HEK293 (cell line): Measurements from ENCODE around the gene ITPKC.

ENCODE experiments used
- BCL6B ChIP-seq: fragments of 450-650 bp; formaldehyde crosslinking; IDR thresholded peaks from 2 replicates; pipeline ENCODE4 v1.5.1; 2017; ENCODE audit warnings: missing biosample characterization, missing genetic modification characterization
- ELK4 ChIP-seq: IDR thresholded peaks from 2 replicates; pipeline ENCODE4 v1.6.1; 2011; ENCODE audit warnings: mild to moderate bottlenecking, low read depth, low read length, borderline replicate concordance
- GLIS1 ChIP-seq: fragments of 450-650 bp; formaldehyde crosslinking; IDR thresholded peaks from 2 replicates; pipeline ENCODE4 v1.5.1; 2016; ENCODE audit warnings: missing biosample characterization, missing genetic modification characterization
- KLF9 ChIP-seq: fragments of 450-650 bp; formaldehyde crosslinking; IDR thresholded peaks from 2 replicates; pipeline ENCODE4 v1.5.1; 2016; ENCODE audit warnings: missing biosample characterization, missing genetic modification characterization, low read depth
- PRDM6 ChIP-seq: fragments of 450-650 bp; formaldehyde crosslinking; IDR thresholded peaks from 2 replicates; pipeline ENCODE4 v1.5.1; 2017; ENCODE audit warnings: missing biosample characterization, missing genetic modification characterization
- SCRT1 ChIP-seq: fragments of 450-650 bp; formaldehyde crosslinking; IDR thresholded peaks from 2 replicates; pipeline ENCODE4 v1.5.1; 2016; ENCODE audit warnings: missing biosample characterization, missing genetic modification characterization, borderline replicate concordance
- SP3 ChIP-seq: fragments of 450-650 bp; formaldehyde crosslinking; IDR thresholded peaks from 2 replicates; pipeline ENCODE4 v1.5.1; 2016; ENCODE audit warnings: missing biosample characterization, missing genetic modification characterization
- YY2 ChIP-seq: fragments of 450-650 bp; formaldehyde crosslinking; IDR thresholded peaks from 2 replicates; pipeline ENCODE4 v1.5.1; 2016; ENCODE audit warnings: missing biosample characterization, missing genetic modification characterization
- ZBTB11 ChIP-seq: fragments of 450-650 bp; formaldehyde crosslinking; conservative IDR thresholded peaks from 2 replicates; pipeline ENCODE4 v1.5.1; 2016; ENCODE audit warnings: low read depth, missing biosample characterization, missing genetic modification characterization
- ZBTB21 ChIP-seq: fragments of 450-650 bp; formaldehyde crosslinking; IDR thresholded peaks from 2 replicates; pipeline ENCODE4 v1.5.1; 2017; ENCODE audit warnings: missing biosample characterization, missing genetic modification characterization
- ZBTB26 ChIP-seq: fragments of 450-650 bp; formaldehyde crosslinking; optimal IDR thresholded peaks from 2 replicates; pipeline ENCODE3; 2016; ENCODE audit warnings: missing biosample characterization, mild to moderate bottlenecking, missing genetic modification characterization
- ZBTB6 ChIP-seq: fragments of 450-650 bp; formaldehyde crosslinking; IDR thresholded peaks from 2 replicates; pipeline ENCODE4 v1.5.1; 2017; ENCODE audit warnings: missing biosample characterization, missing genetic modification characterization
- ZNF16 ChIP-seq: fragments of 450-650 bp; formaldehyde crosslinking; IDR thresholded peaks from 2 replicates; pipeline ENCODE4 v1.5.1; 2016; ENCODE audit warnings: low read depth, missing biosample characterization, missing genetic modification characterization
- ZNF335 ChIP-seq: fragments of 450-650 bp; formaldehyde crosslinking; conservative IDR thresholded peaks from 2 replicates; pipeline ENCODE4 v1.5.1; 2016; ENCODE audit warnings: missing biosample characterization, missing genetic modification characterization
- ZNF341 ChIP-seq: fragments of 450-650 bp; formaldehyde crosslinking; IDR thresholded peaks from 2 replicates; pipeline ENCODE4; 2016; ENCODE audit warnings: low read depth, missing biosample characterization, missing genetic modification characterization
- ZNF354C ChIP-seq: fragments of 450-650 bp; formaldehyde crosslinking; IDR thresholded peaks from 2 replicates; pipeline ENCODE4 v1.5.1; 2016; ENCODE audit warnings: missing biosample characterization, missing genetic modification characterization, low read depth, borderline replicate concordance
- ZNF449 ChIP-seq: fragments of 450-650 bp; formaldehyde crosslinking; IDR thresholded peaks from 2 replicates; pipeline ENCODE4 v1.5.1; 2017; ENCODE audit warnings: missing biosample characterization, mild to moderate bottlenecking, missing genetic modification characterization, moderate library complexity
- ZNF501 ChIP-seq: fragments of 450-650 bp; formaldehyde crosslinking; IDR thresholded peaks from 2 replicates; pipeline ENCODE4 v1.5.1; 2016; ENCODE audit warnings: missing biosample characterization, missing genetic modification characterization
- ZNF518A ChIP-seq: fragments of 450-650 bp; formaldehyde crosslinking; conservative IDR thresholded peaks from 2 replicates; pipeline ENCODE4 v1.5.1; 2016; ENCODE audit warnings: low read depth, missing biosample characterization, missing genetic modification characterization
- ZNF629 ChIP-seq: fragments of 450-650 bp; formaldehyde crosslinking; IDR thresholded peaks from 2 replicates; pipeline ENCODE4 v1.5.1; 2017; ENCODE audit warnings: missing biosample characterization, missing genetic modification characterization
- ZNF660 ChIP-seq: fragments of 450-650 bp; IDR thresholded peaks from 2 replicates; pipeline ENCODE4 v1.5.1; 2018; ENCODE audit warnings: missing biosample characterization, mild to moderate bottlenecking, missing genetic modification characterization

The ITPKC gene

GRCh38 chr19:40777937-40778705, 61.2 kb downstream of the ITPKC start, which contains the start of gene RAB4B (continued):
- TF ChIP-seq BCL6B (tag by site-specific recombination) (no peak), SCRT1 (tag by site-specific recombination) (no peak), SP3 (tag by site-specific recombination) (peak; percentile 100), ZNF660 (tag by site-specific recombination) (peak; percentile 87), ZNF341 (tag by site-specific recombination) (peak; percentile 97), ELK4 (peak; percentile 45; the same call in 1 of the 2 replicates), GLIS1 (tag by site-specific recombination) (peak; percentile 80), ZBTB21 (tag by site-specific recombination) (peak; percentile 27), ZNF629 (peak; percentile 38), ZBTB6 (tag by site-specific recombination) (peak; percentile 35; the same call in 1 of the 2 replicates), ZNF518A (tag by site-specific recombination) (peak; percentile 31; the same call in 1 of the 2 replicates), ZBTB11 (tag by site-specific recombination) (peak; percentile 87), KLF9 (tag by site-specific recombination) (peak; percentile 93), ZNF501 (tag by site-specific recombination) (0 out of 2 replicates have a peak, but pooled peaks have one; percentile 12), PRDM6 (tag by site-specific recombination) (no peak), YY2 (tag by site-specific recombination) (peak; percentile 76), ZNF16 (tag by site-specific recombination) (no peak), ZNF449 (peak; percentile 19; the same call in 1 of the 2 replicates), ZNF335 (tag by site-specific recombination) (peak; percentile 95), ZNF354C (tag by site-specific recombination) (no peak), ZBTB26 (tag by site-specific recombination) (peak; percentile 93)
